KG1 (cell line): Measurements from ENCODE around the gene SAP30BP.

Experiments used
- DNase-seq: peaks from one replicate; lab custom pipeline; 2025; lab: John Stamatoyannopoulos, UW

SAP30BP gene

DNA sequence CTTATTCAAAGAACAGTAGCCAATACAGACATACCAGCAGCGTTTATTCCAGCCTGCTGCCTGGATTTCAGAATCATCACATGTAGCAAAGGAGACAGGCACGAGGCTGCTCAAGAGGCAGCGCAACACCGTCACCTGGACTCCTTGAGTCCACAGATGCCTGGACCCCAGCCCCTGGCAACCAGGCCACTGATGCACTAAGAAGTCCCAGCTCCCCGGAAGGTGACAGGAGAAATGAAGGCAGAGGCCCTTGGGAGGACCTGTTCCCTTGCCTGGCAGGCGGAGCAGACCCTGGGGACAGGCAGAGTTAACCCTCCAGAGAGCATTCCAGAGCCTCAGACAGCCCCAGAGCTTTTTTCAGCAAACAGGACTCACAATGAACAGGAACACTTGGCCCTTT lies 17.5 kb upstream of the SAP30BP start:
- no peak for DNase-seq

DNA sequence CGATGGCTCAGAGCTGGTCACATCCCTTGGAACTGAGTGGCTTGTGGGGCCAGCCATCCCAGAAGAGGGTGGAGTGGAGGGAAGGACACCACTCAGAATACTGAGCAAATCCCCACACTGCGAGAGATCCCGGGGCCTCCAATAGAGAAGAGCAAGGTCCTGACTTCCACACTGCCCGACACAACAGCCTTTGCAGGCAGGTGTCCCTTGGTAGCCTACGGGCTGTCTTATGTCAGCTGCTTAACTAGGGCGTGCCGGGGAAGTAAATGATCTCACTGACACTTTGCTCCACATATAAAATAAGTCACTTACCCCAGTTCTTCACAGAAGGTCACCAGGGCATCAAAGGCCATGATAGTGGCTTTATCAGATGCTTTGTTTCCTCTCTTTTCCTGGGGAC lies 16.3 kb upstream of the SAP30BP start:
- DNase-seq = no peak

DNA sequence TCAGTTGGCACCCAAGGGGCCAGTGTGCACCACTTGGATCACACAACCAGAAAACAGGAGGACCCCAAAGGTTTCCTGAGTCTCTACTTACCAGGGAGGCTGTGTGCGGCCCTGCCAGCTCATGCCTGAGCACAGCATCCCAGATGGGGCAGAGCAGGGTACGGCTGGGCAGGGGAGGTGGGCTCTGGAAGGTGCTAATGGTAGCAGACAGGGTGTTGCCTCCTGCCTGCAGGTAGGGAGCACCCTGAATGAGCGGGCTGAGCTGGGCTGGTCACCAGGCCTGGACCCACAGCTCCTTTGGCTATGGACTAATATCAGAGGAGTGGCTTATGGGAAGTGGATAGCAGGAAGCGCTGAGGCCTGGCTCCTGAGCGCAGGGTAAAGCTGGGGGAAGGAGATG lies 14.8 kb upstream of the SAP30BP start:
- no peak for DNase-seq

DNA sequence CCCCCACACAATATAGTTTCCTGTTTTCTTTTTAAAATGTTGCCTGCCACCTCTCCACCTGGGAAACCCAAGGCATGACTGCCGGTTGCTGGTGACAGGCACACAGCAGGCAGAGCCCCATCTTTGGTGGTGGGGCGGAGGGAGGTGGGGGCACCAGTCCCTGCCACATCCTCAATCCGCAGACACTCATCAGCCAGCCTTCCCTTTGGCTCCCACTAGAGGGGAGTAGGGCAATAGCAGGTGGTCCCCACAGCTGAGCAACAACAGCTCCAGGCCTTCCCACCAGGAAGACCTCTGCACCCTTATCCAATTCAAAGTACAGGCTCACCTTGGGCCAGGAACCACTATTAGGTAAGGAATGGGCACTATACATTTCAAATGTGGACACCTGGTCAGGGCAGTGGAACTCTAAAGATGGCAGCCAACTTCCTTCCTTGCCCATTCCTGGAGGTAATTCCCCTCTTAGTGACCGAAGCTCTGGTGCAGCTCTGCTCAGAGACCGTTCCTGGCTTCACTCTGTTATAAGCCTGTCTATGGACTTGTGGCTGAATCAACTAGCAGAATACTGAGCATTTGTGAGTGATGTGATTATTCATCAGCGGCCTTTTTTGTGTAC lies 14.1 kb upstream of the SAP30BP start:
- DNase-seq = peak; percentile 9

DNA sequence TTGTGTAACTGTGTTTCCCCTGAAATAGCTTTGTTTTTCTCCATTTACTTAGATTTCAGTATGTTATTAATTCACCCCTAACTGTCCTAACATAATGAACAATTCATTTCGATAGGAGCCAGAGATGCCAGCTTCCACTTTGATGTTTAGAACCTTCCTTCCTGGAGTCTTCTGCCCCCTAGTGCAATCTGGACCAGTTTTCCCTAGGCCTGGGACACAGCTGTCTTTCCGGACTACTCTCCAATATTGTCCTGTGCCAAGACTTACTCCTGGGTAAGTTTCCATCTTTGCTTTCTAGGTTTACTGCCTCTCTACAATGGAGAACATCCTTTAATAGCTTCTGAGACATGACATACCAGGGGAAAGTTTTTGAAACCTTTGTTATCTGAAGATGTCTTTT lies 13.0 kb upstream of the SAP30BP start:
- DNase-seq = no peak

DNA sequence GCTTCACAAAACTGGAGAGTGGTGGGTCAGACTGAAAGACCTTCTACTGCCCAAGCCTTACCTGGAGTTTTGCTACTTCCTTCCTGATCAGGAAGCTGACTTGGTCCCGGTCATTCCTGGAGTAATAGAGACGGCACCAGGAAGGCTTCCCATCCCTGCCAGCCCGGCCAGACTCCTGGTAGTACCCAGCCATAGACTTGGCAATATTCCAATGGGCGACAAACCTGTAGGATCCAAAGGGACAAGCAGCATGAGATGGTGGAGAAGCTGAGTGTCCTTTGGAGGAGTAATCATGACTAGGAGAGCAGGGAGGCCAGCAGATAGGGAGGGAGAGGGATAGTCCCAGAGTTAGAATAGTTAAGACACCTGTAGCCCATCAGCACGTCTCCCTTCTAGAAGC lies 8.9 kb upstream of the SAP30BP start:
- DNase-seq = no peak

DNA sequence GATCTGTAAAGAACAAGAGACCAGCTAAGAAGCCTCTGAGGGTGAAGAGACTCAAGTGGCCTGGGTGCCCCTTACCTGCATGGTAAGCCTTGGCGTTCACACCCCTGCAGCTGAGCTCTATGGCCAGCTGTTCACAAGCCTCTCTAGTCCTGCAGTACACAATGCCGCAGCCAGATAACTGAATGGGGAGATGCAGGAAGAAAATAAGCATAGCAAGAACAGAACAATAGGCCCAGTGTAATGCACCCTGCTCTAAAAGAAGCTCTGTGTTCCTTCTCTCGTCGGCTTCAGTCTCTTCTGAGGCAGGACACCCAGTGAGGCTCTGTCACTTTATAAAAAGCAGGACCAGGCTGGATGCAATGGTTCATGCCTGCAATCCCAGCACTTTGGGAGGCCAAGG lies 5.6 kb upstream of the SAP30BP start:
- no peak for DNase-seq

DNA sequence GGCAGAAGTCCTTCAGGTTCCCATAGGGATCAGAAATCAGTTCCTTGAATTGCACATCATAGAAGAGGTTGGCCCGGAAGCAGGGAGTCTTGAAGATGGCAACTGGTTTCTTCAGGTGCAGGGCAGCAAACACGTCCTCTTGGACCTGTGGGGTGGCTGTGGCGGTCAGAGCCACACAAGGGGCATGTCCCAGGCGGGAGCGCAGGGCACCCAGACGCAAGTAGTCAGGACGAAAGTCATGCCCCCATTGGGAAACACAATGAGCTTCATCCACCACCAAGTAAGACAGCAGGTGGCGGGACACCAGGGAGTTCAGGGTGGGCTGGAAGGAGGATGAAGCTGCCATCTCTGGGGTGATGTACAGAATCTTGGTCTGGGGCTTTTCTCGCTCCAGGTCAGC lies 4.6 kb upstream of the SAP30BP start:
- no peak for DNase-seq

DNA sequence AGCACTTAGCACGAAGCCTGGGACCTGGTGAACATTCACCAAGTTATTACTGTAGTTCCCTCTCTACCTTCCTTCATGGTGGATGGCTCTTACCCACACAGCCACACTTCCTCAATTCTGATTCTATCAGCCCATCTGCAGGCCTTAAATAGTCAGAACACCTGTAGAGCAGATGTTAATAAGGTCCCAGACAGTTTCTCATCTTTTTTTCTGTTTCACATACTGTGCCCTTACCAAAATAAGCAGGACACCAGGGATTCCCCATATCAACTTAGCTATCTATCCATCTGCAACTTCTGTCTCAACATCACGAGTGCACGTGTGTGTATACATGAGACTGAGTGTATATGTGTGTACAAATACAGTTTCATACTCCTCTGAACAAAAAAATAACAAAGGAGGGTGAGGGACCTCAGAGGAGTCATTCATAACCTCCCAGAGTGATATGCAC lies 3.0 kb upstream of the SAP30BP start:
- no peak for DNase-seq

DNA sequence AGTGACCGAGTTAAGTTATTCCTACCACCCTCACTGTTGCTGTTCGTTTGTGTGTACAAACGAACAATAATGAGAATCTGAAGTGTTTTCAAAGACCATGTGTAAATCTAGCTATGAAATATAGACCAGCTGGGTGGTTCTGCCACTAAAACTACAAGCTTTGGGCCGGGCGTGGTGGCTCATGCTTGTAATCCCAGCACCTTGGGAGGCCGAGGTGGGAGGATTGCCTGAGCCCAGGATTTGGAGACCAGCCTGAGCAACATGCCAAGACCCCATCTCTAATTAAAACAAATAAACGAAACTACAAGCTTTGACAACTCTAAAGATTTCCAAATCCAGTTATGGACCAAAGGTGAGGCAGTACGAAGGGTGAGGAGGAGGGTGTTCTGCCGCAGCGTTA lies 1.2 kb upstream of the SAP30BP start:
- no peak for DNase-seq

DNA sequence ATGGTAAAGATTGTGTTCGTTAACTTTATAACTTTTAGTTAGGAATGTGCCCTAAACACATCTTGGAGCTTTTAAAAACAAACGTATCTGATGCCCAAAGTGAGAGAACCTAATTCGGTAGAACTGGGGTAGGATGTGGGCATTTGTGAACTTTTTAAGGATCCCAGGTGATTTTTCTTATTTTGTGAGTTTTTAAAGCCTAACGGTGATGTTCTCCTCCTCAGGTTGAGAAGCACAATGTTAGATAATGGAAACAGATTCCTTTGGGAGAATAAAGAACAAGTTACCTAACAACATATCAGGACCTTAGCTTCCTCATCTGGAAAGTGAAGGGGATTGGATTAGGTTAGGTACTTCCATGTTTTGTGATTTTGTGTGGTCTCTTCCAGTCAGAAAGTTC lies 687 bp downstream of the SAP30BP start:
- DNase-seq = no peak

DNA sequence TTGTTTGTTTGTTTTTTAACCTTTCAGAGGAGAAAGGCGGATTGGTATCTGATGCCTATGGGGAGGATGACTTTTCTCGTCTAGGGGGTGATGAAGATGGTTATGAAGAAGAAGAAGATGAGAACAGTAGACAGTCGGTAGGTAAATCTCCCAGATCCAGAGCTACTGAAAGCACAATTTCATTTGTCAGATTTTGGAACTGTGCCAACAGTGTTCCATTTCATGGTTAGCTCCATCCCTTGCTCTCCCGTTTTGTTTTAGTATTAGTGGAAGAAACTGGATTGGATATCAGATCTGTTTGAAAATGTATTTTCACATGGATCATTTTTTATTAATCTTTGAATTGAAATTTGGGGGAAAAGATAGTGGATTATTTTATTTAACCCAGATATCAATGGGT lies 1.4 kb downstream of the SAP30BP start:
- DNase-seq = no peak

DNA sequence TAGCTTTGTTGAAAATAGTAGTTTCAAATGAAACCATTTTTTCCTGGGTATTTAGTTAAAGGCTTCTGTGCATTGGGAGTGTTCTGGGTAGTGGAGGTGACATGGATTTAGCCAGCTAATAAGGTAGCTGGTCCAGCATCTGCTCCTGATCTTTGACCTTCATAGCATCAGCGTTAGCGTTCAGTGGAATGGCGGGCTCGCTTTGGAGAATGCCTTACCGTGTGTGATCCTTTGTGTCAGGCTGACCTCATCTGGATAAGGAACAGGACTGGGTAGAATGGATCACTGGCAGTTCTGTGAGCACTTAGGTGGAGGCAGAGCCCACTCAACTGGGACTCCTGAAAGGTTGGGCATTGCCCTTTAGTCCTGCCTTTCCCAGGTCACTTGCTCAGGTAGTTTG lies 3.7 kb downstream of the SAP30BP start:
- no peak for DNase-seq

DNA sequence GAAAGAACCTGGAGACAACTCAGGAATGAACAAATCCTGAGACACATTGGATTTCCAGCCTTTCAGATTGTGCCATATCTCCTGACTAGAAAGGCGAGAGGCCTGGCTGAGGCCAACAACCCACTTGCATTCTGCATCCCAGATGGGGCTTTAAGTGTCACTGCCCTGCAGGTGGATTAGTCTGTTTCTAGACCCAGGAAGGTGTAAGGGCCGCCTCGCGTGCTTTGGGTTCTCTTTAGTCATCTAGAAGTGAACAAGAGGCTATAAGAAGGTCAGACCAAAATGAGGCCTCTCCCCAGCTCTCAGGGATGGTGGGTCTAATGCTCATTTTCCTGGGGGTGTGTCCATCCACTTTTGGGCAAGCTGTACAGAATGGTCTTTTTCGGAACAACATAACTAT lies 4.9 kb downstream of the SAP30BP start:
- no peak for DNase-seq

DNA sequence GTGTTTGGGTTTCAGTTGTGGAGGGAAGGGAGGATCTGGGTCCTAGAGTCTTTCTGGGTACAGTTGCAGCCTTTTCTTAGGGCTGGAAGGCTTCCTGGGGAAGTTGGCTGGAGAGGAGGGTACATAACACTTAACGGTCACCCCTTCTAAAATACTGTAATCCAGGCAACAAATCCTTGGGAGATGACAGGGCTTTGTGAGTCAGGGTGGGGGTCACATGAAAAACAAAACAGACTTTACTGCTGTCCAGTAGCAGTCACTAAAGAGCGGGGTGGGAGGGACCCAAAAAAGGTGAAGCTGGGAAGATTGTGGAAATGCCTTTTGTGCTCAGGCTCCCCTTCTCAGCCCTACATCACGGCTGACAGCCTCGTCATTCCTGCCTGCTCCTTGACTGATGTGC lies 6.3 kb downstream of the SAP30BP start:
- no peak for DNase-seq

DNA sequence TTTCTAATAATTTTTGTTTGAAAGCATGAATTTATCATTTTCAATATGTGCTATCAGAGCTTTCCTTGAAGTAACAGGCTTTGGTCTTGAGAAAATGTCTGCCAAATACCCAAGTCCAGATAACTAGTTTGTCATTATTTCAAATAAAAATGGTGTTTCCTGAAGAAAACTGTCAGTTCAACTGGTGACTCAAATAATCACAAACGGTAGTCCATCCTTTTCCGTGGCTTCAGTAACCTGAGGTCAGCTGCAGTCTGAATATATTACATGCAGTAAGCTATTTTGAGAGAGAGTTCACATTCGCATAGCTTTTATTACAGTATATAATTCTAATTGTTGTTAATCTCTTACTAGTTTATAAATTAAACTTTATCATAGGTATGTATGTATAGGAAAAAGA lies 9.3 kb downstream of the SAP30BP start:
- DNase-seq = no peak

DNA sequence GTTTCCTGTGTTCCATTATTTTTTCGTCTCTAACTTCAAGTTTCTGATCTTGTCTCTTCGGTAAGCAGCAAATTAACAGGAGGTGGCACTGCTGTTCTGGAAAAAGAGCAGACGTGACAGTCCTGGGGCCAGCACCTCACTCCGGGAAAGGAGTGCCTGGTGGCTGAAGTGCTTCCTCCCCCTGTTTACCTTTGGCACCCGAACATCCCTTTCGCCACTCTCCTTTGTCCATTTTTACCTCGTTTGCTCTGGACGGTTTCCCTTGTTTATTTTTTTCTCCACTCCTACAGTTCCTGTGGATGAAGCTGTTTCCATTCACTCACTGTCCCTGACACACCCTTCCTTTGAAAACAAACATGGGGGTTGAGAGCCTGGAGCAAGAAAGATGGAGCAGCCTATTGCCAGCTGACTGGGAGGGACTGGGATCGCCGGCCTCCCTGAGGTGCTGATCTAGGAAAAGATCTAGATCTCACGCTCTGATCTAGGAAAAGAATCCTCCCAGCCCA lies 12.6 kb downstream of the SAP30BP start:
- no peak for DNase-seq

DNA sequence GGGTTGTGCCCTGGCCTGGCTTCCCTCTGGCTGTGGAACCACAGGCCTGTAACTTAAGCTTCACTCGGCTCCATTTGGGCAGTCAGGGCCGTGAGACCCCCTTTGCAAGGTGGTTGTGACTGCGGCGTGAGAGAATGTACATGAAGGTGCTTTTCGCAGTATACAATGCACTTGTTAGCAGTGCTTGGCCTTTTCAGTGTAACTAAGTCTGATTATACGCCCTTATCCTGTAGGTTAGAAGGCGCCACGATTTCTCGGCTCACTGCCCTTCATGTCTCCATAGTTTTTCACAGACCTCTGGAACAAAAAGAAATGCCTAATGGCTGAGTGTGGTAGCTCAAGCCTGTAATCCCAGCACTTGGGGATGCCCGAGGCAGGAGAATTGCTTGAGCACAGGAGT lies 13.3 kb downstream of the SAP30BP start:
- no peak for DNase-seq

DNA sequence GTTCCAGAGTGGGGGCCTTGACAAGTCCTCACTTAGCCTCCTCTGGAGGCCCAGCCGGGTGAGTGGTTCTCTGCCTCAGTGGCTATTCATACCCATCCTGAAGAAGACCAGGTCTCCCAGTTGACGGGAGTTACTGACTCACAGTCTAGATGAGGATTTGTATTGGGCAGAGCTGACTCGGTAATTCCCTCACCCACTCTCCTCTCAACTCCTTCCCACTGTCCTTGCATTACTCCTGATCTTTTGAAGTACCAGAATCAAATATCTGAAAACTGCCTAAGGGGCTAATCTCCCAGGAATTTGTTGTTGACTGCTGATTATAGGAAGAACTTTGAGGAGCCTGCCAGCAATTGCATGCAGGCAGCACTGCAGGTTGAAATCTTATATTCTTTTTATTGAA lies 14.2 kb downstream of the SAP30BP start:
- no peak for DNase-seq

DNA sequence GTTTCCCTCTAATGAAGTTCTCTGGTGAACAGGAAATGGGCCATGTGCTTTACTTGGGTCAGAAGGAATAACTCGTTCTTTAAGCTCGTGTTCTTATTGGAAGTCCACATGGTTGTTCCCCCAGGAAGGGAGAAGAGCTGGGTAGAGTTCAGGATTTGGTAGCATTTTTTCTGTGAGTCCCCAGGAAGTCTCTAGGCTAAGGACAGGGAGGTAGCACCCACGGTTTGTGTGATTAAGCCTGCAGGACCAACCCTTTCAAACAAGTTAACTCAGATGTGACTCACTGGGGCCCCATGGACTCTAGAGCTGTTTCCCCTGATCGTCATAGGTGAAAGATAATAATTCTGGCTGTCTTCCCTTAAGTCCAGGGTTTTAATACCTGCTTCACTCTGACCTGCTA lies 16.4 kb downstream of the SAP30BP start:
- DNase-seq = no peak

DNA sequence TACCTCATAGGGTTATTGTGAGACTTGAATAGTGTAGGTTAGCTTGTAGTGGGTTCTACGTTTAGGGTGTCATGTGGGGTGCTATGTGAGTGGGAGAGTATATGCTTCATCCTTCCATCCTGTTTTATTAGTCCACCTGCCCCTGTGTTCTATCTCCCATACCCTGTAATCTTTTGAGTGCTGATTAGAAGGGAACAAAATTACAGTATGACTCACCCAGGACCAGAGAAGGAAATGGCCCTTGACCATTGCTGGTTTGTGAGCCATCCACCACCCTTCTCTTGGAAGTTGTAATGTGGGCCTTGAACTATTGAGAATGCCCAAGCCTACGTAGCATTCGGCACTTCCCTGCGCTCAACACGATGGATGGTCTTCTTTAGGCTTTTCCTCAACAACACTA lies 17.1 kb downstream of the SAP30BP start:
- no peak for DNase-seq

DNA sequence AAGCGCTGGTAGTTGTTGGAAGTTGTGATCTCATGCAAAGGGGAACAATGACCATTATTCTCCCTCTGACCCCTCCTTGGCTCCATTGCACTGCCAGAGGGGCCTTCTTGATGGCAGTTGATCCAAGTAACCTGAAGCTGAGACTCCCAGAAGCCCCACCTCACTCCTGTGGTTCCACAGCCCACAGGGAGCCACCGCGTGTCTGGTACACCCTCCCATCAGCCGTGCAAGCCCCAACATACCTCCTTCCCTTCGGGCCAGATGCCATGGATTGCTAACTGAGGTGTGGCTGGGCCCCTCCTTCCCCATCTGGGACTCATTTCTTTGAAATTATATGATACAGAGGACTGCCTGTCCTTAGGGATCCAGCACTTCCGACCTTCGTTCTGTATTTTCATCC lies 17.8 kb downstream of the SAP30BP start:
- no peak for DNase-seq

DNA sequence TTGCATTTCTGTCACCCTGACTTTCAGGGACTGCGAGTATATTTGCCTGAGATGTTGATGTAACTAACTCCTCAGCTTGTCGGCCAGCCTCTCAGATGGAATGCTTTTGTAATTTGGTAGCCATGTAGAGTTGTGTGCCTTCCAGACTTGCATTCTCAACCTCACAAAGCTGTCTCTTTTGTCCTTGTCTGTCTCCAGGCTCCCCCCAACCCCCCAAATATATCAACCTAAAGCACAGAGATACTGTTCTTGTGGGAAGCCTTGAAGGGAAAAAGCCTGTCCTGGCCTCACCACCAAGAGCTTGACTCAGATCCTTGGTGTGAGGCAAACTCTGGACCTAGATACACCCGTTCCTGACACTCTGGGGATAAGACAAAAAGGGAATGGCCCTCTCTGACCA lies 18.4 kb downstream of the SAP30BP start:
- DNase-seq = no peak

DNA sequence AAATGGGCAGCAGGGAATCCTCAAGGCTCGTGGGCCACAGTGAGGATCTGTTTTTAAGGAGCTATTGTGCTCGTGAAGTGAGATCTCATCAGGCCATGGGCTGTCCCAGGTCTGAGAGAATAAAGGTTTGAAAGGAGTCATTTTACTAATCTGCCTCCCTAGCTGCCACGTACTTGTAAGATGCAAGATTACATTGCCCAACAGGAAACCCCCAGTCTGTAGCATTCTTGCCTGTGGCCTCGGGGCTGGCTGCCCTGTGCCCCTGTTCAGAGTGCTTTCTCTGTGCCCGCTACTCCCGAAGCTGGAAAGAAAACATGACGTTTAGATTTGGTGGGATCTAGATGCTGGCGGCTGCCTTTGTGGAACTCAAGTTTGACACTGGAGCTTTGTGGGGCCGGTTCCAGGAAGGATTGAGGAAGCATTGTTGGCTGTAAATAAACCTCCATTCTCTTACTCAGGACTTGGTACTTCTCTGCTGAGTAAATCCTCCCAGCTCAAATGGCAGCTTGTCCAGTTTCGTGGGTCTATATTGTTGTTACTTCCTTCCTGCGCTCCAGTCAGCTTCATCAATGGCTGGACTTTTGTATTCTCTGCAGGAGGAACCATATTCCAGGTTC lies 21.2 kb downstream of the SAP30BP start:
- DNase-seq = peak; percentile 25
